ENCODE measurements around the gene TAAR8.

DNA sequence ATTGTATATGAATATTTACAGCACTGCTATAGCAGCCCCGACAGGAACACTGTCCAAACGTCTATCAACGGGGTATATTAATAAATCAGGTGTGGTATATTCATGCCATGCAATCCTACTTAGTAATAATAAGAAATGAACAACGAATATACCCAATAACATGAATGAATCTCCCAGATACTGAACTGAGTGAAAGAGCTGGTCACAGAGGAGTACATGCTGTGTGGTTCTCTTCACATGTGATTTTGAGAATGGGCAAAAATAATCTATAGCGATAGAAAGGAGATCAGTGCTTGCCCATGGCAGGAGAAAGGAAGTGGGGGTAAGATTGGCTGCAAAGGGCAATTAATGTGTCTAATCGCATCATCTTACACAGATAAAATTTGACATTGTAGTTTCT, 13.9 kb downstream of the TAAR8 start:
- TF ChIP-seq, protein P1, sequence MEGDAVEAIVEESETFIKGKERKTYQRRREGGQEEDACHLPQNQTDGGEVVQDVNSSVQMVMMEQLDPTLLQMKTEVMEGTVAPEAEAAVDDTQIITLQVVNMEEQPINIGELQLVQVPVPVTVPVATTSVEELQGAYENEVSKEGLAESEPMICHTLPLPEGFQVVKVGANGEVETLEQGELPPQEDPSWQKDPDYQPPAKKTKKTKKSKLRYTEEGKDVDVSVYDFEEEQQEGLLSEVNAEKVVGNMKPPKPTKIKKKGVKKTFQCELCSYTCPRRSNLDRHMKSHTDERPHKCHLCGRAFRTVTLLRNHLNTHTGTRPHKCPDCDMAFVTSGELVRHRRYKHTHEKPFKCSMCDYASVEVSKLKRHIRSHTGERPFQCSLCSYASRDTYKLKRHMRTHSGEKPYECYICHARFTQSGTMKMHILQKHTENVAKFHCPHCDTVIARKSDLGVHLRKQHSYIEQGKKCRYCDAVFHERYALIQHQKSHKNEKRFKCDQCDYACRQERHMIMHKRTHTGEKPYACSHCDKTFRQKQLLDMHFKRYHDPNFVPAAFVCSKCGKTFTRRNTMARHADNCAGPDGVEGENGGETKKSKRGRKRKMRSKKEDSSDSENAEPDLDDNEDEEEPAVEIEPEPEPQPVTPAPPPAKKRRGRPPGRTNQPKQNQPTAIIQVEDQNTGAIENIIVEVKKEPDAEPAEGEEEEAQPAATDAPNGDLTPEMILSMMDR (IDR thresholded peaks at IDR 0.05), result no peak
- TF ChIP-seq EZH2 (IDR thresholded peaks at IDR 0.05; ENCODE audit: borderline replicate concordance, insufficient read depth, low read depth, low read length, poor library complexity, severe bottlenecking), result no peak

All from B cell (primary cell).